Measurements from ENCODE around the gene NEDD9. TPM values are rescaled to one million over a fixed set of nuclear protein-coding genes. Genes with fewer than 3 reads are reported as not detected.

The NEDD9 gene
- total and polyA plus RNA-seq, 2 of the 13 experiments (the other 11 are each of a cell fraction or from before 2014, with no cell fraction given): 27.1 to 389 TPM

GRCh38 chr6:11172501-11173327, 59.8 kb downstream of the NEDD9 start (continued):
- TF ChIP-seq ZBTB33 (CRISPR knock-in tag; IDR thresholded peaks at IDR 0.05): 0 out of 2 replicates have a peak, but pooled peaks have one; percentile 8
- TF ChIP-seq FOXA1 (IDR thresholded peaks at IDR 0.05): no peak
- TF ChIP-seq FOXA1 (CRISPR knock-in tag; IDR thresholded peaks at IDR 0.05): no peak
- TF ChIP-seq SRY (CRISPR knock-in tag; IDR thresholded peaks at IDR 0.05): no peak
- no peak for TF ChIP-seq NONO (IDR thresholded peaks at IDR 0.05)
- TF ChIP-seq NONO (CRISPR knock-in tag; conservative IDR thresholded peaks at IDR 0.05): no peak
- TF ChIP-seq, protein P1, sequence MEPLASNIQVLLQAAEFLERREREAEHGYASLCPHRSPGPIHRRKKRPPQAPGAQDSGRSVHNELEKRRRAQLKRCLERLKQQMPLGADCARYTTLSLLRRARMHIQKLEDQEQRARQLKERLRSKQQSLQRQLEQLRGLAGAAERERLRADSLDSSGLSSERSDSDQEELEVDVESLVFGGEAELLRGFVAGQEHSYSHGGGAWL (CRISPR knock-in tag; IDR thresholded peaks at IDR 0.05): no peak
- TF ChIP-seq STAT6 (CRISPR knock-in tag; IDR thresholded peaks at IDR 0.05; ENCODE audit: borderline replicate concordance): peak; percentile 6; the same call in 1 of the 2 replicates
- TF ChIP-seq ZFX (CRISPR knock-in tag; IDR thresholded peaks at IDR 0.05; ENCODE audit: low read depth): no peak
- peak; percentile 74; the same call in 1 of the 2 replicates for TF ChIP-seq ZSCAN5A (CRISPR knock-in tag; IDR thresholded peaks at IDR 0.05; ENCODE audit: borderline replicate concordance)
- TF ChIP-seq SRSF1 (optimal IDR thresholded peaks at IDR 0.05; ENCODE audit: low read depth, low read length): no peak
- no peak for TF ChIP-seq HOXA9 (CRISPR knock-in tag; IDR thresholded peaks at IDR 0.05; ENCODE audit: borderline replicate concordance)
- TF ChIP-seq MAZ (IDR thresholded peaks at IDR 0.05; ENCODE audit: borderline replicate concordance, low read depth, low read length): no peak
- no peak for TF ChIP-seq MAZ (CRISPR knock-in tag; IDR thresholded peaks at IDR 0.05; ENCODE audit: low read depth)
- TF ChIP-seq, protein P2, sequence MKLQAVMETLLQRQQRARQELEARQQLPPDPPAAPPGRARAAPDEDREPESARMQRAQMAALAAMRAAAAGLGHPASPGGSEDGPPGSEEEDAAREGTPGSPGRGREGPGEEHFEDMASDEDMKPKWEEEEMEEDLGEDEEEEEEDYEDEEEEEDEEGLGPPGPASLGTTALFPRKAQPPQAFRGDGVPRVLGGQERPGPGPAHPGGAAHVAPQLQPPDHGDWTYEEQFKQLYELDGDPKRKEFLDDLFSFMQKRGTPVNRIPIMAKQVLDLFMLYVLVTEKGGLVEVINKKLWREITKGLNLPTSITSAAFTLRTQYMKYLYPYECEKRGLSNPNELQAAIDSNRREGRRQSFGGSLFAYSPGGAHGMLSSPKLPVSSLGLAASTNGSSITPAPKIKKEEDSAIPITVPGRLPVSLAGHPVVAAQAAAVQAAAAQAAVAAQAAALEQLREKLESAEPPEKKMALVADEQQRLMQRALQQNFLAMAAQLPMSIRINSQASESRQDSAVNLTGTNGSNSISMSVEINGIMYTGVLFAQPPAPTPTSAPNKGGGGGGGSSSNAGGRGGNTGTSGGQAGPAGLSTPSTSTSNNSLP (IDR thresholded peaks at IDR 0.05; ENCODE audit: low read depth, low read length): no peak
- TF ChIP-seq SKI (IDR thresholded peaks at IDR 0.05; ENCODE audit: partially characterized antibody): no peak
- TF ChIP-seq ZNF570 (CRISPR knock-in tag; IDR thresholded peaks at IDR 0.05; ENCODE audit: borderline replicate concordance): no peak
- TF ChIP-seq NFE2L1 (CRISPR knock-in tag; IDR thresholded peaks at IDR 0.05; ENCODE audit: borderline replicate concordance): no peak
- peak; percentile 45; the same call in 1 of the 2 replicates for TF ChIP-seq IKZF5 (CRISPR knock-in tag; IDR thresholded peaks at IDR 0.05)

All from HepG2 (cell line).